Upper lobe of left lung (tissue), 4 donors: ENCODE results near the gene TTF2.

ENCODE experiments used
- EP300 ChIP-seq, 4 donors: sonication (generic); formaldehyde crosslinking; IDR thresholded peaks; one replicate each; pipeline ENCODE4 v1.5.1; 2017; ENCODE audit warnings: antibody characterized with exemption in 4 of 4, control low read depth in 2 of 4
- POLR2AphosphoS5 ChIP-seq, 2 donors: sonication (generic); formaldehyde crosslinking; IDR thresholded peaks; one replicate each; pipeline ENCODE4 v1.5.1; 2017; ENCODE audit warnings: antibody characterized with exemption in 2 of 2
- TF ChIP-seq, protein P1 (sequence below), 6 experiments: fragments of 450-650 bp in 4 of 6; fragments of 200-600 bp in 2 of 6; sonication (generic) in 2 of 6; IDR thresholded peaks; one replicate each; pipeline ENCODE4 v1.5.1; 2016 to 2019; ENCODE audit warnings: antibody characterized with exemption in 6 of 6

DNA sequence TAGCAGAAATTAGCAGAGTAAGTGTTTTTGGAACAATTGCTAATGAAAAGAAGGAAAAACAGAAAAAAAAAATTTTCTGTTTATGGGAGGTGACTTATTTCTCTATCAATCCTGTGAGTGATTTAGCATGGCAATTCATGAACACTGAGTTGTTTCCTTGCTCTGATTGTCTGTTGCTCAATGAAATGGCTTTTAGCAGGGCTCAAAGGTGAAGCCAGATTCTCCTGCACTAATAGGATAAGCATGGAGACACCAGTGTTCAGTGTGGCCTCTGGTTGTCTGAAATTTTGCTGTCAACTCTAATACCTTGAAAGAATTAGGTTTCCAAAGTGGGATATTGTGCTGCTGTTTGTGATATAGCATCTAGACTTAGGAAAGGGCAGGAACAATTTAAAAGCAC lies 45.6 kb downstream of the TTF2 start:
- TF ChIP-seq EP300 (IDR thresholded peaks at IDR 0.05) (no peak), POLR2AphosphoS5 (IDR thresholded peaks at IDR 0.05) (no peak)
- TF ChIP-seq, protein P1, sequence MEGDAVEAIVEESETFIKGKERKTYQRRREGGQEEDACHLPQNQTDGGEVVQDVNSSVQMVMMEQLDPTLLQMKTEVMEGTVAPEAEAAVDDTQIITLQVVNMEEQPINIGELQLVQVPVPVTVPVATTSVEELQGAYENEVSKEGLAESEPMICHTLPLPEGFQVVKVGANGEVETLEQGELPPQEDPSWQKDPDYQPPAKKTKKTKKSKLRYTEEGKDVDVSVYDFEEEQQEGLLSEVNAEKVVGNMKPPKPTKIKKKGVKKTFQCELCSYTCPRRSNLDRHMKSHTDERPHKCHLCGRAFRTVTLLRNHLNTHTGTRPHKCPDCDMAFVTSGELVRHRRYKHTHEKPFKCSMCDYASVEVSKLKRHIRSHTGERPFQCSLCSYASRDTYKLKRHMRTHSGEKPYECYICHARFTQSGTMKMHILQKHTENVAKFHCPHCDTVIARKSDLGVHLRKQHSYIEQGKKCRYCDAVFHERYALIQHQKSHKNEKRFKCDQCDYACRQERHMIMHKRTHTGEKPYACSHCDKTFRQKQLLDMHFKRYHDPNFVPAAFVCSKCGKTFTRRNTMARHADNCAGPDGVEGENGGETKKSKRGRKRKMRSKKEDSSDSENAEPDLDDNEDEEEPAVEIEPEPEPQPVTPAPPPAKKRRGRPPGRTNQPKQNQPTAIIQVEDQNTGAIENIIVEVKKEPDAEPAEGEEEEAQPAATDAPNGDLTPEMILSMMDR (IDR thresholded peaks at IDR 0.05): no peak
